SK-N-SH (cell line): Measurements from ENCODE around the gene ZNF32. TPM values are rescaled to one million over a fixed set of nuclear protein-coding genes. Genes with fewer than 3 reads are reported as not detected.

Experiments used
- CTCF ChIA-PET: fragments of 300-600, 350-600 bp; formaldehyde crosslinking; extraction: SDS; loops from one replicate; lab custom pipeline; 2021; lab: Yijun Ruan, JAX
- POLR2A ChIA-PET: fragments of 350-600 bp; sonication (Branson Sonifier 250); formaldehyde crosslinking; extraction: SDS; loops from one replicate; lab custom pipeline; 2020; ENCODE audit warnings: antibody characterized with exemption, inconsistent platforms; lab: Yijun Ruan, JAX
- DNase-seq: peaks from one replicate; pipeline ENCODE4 v3.0.0; 2012
- H2AFZ ChIP-seq: fragments of 200-600 bp; sonication (generic); 2 replicates; pipeline ENCODE4 v1.8.1; 2016; ENCODE audit warnings: antibody characterized with exemption, mild to moderate bottlenecking, low read depth
- H3F3A ChIP-seq: fragments of 200-600 bp; sonication (generic); replicated peaks from 2 replicates; pipeline ENCODE3; 2016; ENCODE audit warnings: antibody characterized with exemption, mild to moderate bottlenecking; ENCODE audit not compliant: insufficient read depth
- H3K27ac ChIP-seq, 2 experiments: fragments of 200-500 bp in 1 of 2; fragments of 200-600 bp in 1 of 2; sonication (Bioruptor generic) in 1 of 2; sonication (generic), shearing (Covaris generic) in 1 of 2; 2 replicates each; pipeline versions ENCODE4 v1.5.1 to v1.6.1; 2014 to 2016; ENCODE audit warnings: low read depth in 2 of 2, inconsistent platforms in 1 of 2, low read length in 1 of 2, mild to moderate bottlenecking in 1 of 2, mixed read lengths in 1 of 2
- H3K27me3 ChIP-seq: fragments of 200-600 bp; sonication (generic), shearing (Covaris generic); 2 replicates; pipeline ENCODE4 v1.6.1; 2016; ENCODE audit warnings: mixed run types; ENCODE audit not compliant: insufficient read depth
- H3K36me3 ChIP-seq, 2 experiments: fragments of 200-500 bp in 1 of 2; fragments of 200-600 bp in 1 of 2; sonication (Bioruptor generic) in 1 of 2; sonication (generic) in 1 of 2; replicated peaks in 1 of 2; 2 replicates each; pipeline versions ENCODE3 to v1.5.1; 2014 to 2016; ENCODE audit warnings: low read length in 1 of 2, mild to moderate bottlenecking in 1 of 2; ENCODE audit not compliant: insufficient read depth in 2 of 2, control insufficient read depth in 1 of 2
- H3K4me1 ChIP-seq, 2 experiments: fragments of 200-500 bp in 1 of 2; fragments of 200-600 bp in 1 of 2; sonication (Bioruptor generic) in 1 of 2; sonication (generic), shearing (Covaris generic) in 1 of 2; 2 replicates each; pipeline versions ENCODE4 v1.5.1 to v1.6.1; 2014 to 2016; ENCODE audit warnings: low read depth in 1 of 2, low read length in 1 of 2, mixed run types in 1 of 2; ENCODE audit not compliant: insufficient read depth in 2 of 2, control insufficient read depth in 1 of 2
- H3K4me2 ChIP-seq: fragments of 200-600 bp; sonication (generic), shearing (Covaris generic); 2 replicates; pipeline ENCODE4 v1.6.1; 2017; ENCODE audit warnings: mixed run types
- H3K4me3 ChIP-seq, 2 experiments: fragments of 200-500 bp in 1 of 2; fragments of 200-600 bp in 1 of 2; sonication (Bioruptor generic) in 1 of 2; sonication (generic), shearing (Covaris generic) in 1 of 2; 2 replicates each; pipeline versions ENCODE4 v1.5.1 to v1.8.1; 2014 to 2016; ENCODE audit warnings: low read depth in 2 of 2, inconsistent platforms in 1 of 2, low read length in 1 of 2, mild to moderate bottlenecking in 1 of 2, mixed read lengths in 1 of 2, moderate library complexity in 1 of 2
- H3K79me2 ChIP-seq: fragments of 200-600 bp; sonication (generic); 2 replicates; pipeline ENCODE4 v1.8.1; 2017; ENCODE audit warnings: mild to moderate bottlenecking; ENCODE audit not compliant: insufficient read depth
- H3K9ac ChIP-seq: fragments of 200-600 bp; sonication (generic); 2 replicates; pipeline ENCODE4 v1.6.1; 2017; ENCODE audit warnings: mixed run types
- H3K9me2 ChIP-seq: fragments of 200-600 bp; sonication (generic); 2 replicates; pipeline ENCODE4 v1.6.1; 2017; ENCODE audit warnings: mixed run types
- H3K9me3 ChIP-seq: fragments of 200-600 bp; sonication (generic); 2 replicates; pipeline ENCODE4 v1.6.1; 2017; ENCODE audit warnings: mixed run types, mild to moderate bottlenecking, moderate library complexity
- H4K20me1 ChIP-seq: fragments of 200-600 bp; sonication (generic); 2 replicates; pipeline ENCODE4 v1.6.1; 2017; ENCODE audit warnings: mild to moderate bottlenecking, mixed run types; ENCODE audit not compliant: insufficient read depth
- CTCF ChIP-seq: fragments of 200-600 bp; sonication (generic); IDR thresholded peaks from 2 replicates; pipeline ENCODE4 v1.6.1; 2017; ENCODE audit warnings: antibody characterized with exemption, mild to moderate bottlenecking, moderate library complexity
- ELF1 ChIP-seq: IDR thresholded peaks from 2 replicates; pipeline ENCODE4 v1.4.0; 2012
- FOXJ3 ChIP-seq: sonication (generic); formaldehyde crosslinking; IDR thresholded peaks from 2 replicates; pipeline ENCODE4 v1.5.1; 2020; ENCODE audit warnings: mild to moderate bottlenecking, missing genetic modification reagents
- NRF1 ChIP-seq: IDR thresholded peaks from 2 replicates; pipeline ENCODE4 v1.6.1; 2012; ENCODE audit warnings: low read depth, mild to moderate bottlenecking, low read length
- POLR2AphosphoS5 ChIP-seq: IDR thresholded peaks from 2 replicates; pipeline ENCODE4 v1.6.1; 2012; ENCODE audit warnings: low read depth, low read length
- RAD21 ChIP-seq: IDR thresholded peaks from 2 replicates; pipeline ENCODE4 v1.6.1; 2012; ENCODE audit warnings: mild to moderate bottlenecking, low read length
- REST ChIP-seq: IDR thresholded peaks from 2 replicates; pipeline ENCODE4 v1.6.1; 2012; ENCODE audit warnings: mild to moderate bottlenecking, low read depth, low read length, moderate library complexity
- SMC3 ChIP-seq: IDR thresholded peaks from 2 replicates; pipeline ENCODE4 v1.6.1; 2012; ENCODE audit warnings: low read depth, low read length, improper control_type of control experiment
- TCF12 ChIP-seq: IDR thresholded peaks from 2 replicates; pipeline ENCODE4 v1.4.0; 2012
- USF2 ChIP-seq: fragments of 150-350 bp; IDR thresholded peaks from 2 replicates; pipeline ENCODE4 v1.6.1; 2017; ENCODE audit warnings: antibody characterized with exemption, low read length, low read depth, borderline replicate concordance
- YY1 ChIP-seq: IDR thresholded peaks from 2 replicates; pipeline ENCODE4 v1.4.0; 2012; ENCODE audit warnings: low read depth, mild to moderate bottlenecking
- WGBS: methylation state at CpG from one replicate; pipeline ENCODE4 v1.1.6; 2017; ENCODE audit warnings: low lambda C conversion rate; 5-methylcytosine and 5-hydroxymethylcytosine counted together
- polyA plus RNA-seq, 3 experiments: library from polyadenylated mRNA; depleted of rRNA; stranded (reverse); fragments of >200 nt; gene quantifications; 2 replicates each; pipeline ENCODE4 v1.2.3, GENCODE V29; 2012
- TF ChIP-seq, protein P1 (sequence below): IDR thresholded peaks from 2 replicates; pipeline ENCODE4; 2012
- TF ChIP-seq, protein P2 (sequence below): IDR thresholded peaks from 2 replicates; pipeline ENCODE4 v1.4.0; 2012; ENCODE audit warnings: low read depth, borderline replicate concordance

The ZNF32 gene
- polyA plus RNA-seq, 1 of the 3 experiments (the other 2 are of a cell fraction), result 27.2 TPM

- Histone ChIP-seq H3K79me2 (no peaks in the 10 kb centered on the region), H2AFZ (peak overlapping the region; percentile 61; the same call in 1 of the 2 replicates), H3K4me1 (no peaks in the 10 kb centered on the region; a peak in 1 of 4 replicates), H4K20me1 (no peaks in the 10 kb centered on the region), H3K27ac (no peak overlapping the region), H3K36me3 (no peaks in the 10 kb centered on the region), H3F3A (no peaks in the 10 kb centered on the region), H3K27me3 (no peaks in the 10 kb centered on the region; the same call in 1 of the 2 replicates), H3K9me2 (no peaks in the 10 kb centered on the region), H3K4me3 (no peak overlapping the region), H3K9ac (no peak overlapping the region), H3K4me2 (no peak overlapping the region), H3K9me3 (0 out of 2 replicates have a peak, but pooled peaks cover 4% of the 10 kb centered on the region)
- 56% methylated on average over 16 of the region's 18 CpGs for WGBS
- peak; percentile 78 for DNase-seq
- ChIA-PET POLR2A (no interaction called here), CTCF (interaction anchor here (0.7 to 9.6 kb wide), 19 partner anchors 9 to 1224 kb away, joined by 3 to 142 read pairs (median 5); partner anchors contain the start of gene CXCL12)
- TF ChIP-seq CTCF (peak; percentile 81), SMC3 (peak; percentile 85), RAD21 (peak; percentile 97)
- TF ChIP-seq, protein P1, sequence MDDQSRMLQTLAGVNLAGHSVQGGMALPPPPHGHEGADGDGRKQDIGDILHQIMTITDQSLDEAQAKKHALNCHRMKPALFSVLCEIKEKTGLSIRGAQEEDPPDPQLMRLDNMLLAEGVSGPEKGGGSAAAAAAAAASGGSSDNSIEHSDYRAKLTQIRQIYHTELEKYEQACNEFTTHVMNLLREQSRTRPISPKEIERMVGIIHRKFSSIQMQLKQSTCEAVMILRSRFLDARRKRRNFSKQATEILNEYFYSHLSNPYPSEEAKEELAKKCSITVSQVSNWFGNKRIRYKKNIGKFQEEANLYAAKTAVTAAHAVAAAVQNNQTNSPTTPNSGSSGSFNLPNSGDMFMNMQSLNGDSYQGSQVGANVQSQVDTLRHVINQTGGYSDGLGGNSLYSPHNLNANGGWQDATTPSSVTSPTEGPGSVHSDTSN, result no peak
Observed at GRCh38 chr10:43671659-43672531, 23.2 kb upstream of the ZNF32 start.

DNA sequence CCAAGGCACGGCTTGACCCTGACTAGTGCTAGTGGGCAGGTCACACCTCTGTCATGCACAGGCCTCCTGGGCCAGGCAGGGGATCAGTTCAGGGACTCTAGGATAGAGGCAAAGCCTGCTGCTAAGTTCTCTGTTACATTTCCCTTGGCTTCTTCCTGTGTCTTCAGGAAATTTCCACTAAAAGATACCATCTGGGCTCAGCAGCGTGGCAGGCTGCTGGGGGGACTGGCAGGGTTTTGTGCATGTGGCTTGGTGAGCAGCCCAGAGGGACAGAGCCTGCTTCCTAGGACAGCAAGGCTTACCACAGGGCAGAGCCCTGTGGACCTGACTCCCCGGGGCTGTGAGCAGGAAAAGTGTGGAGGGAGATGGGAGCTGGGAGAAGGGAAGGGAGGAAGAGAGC lies 20.7 kb upstream of the ZNF32 start:
- Histone ChIP-seq H3K9ac (no peak overlapping the region), H3K27ac (no peak overlapping the region), H2AFZ (no peak overlapping the region), H3K4me2 (no peak overlapping the region), H3K79me2 (no peaks in the 10 kb centered on the region), H4K20me1 (no peaks in the 10 kb centered on the region), H3K9me2 (no peaks in the 10 kb centered on the region), H3K9me3 (no peaks in the 10 kb centered on the region), H3F3A (no peaks in the 10 kb centered on the region), H3K36me3 (no peaks in the 10 kb centered on the region), H3K27me3 (no peaks in the 10 kb centered on the region; the same call in 1 of the 2 replicates), H3K4me3 (no peak overlapping the region), H3K4me1 (no peaks in the 10 kb centered on the region; a peak in 1 of 4 replicates)
- POLR2A ChIA-PET, result no interaction called here
- 20% methylated on average over 2 of the region's 3 CpGs for WGBS
- CTCF ChIA-PET, result interaction anchor here (0.9 to 9.6 kb wide), 7 partner anchors 13 to 1189 kb away, joined by 3 to 142 read pairs (median 10); partner anchors contain the start of gene CXCL12
- TF ChIP-seq ELF1, result no peak
- TF ChIP-seq POLR2AphosphoS5, result no peak
- no peak for TF ChIP-seq USF2
- TF ChIP-seq TCF12, result no peak
- no peak for TF ChIP-seq NRF1
- TF ChIP-seq FOXJ3 (CRISPR knock-in tag), result no peak
- no peak for TF ChIP-seq YY1
- no peak for TF ChIP-seq REST
- no peak for TF ChIP-seq RAD21
- TF ChIP-seq, protein P2, sequence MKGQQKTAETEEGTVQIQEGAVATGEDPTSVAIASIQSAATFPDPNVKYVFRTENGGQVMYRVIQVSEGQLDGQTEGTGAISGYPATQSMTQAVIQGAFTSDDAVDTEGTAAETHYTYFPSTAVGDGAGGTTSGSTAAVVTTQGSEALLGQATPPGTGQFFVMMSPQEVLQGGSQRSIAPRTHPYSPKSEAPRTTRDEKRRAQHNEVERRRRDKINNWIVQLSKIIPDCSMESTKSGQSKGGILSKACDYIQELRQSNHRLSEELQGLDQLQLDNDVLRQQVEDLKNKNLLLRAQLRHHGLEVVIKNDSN, result no peak
- DNase-seq, result no peak
